Measurements from ENCODE around the gene RRAS2. TPM values are rescaled to one million over a fixed set of nuclear protein-coding genes. Genes with fewer than 3 reads are reported as not detected.
A peak's percentile ranks its signal among the peaks of the same experiment; 100 is the strongest.
"Not testable (repeated sequence)": the region's sequence is repeated elsewhere in the genome, so short reads cannot be mapped to it uniquely, and the experiment has no call there.

The RRAS2 gene
- total RNA-seq, 1 donor from 2014 or later = 45.3 TPM

GRCh38 chr11:14254533-14255237 is 104.3 kb downstream of the RRAS2 start:
- Histone ChIP-seq H3K9me3 (replicated peaks) (no peaks in the 10 kb centered on the region), H3K4me1 (peaks cover 4% of the 10 kb centered on the region), H3K27me3 (ENCODE audit: low read depth) (peaks cover 76% of the 10 kb centered on the region), H3K4me3 (no peak overlapping the region), H3K27ac (replicated peaks) (no peak overlapping the region), H3K36me3 (no peaks in the 10 kb centered on the region)
- DNase-seq = no peak
- TF ChIP-seq CTCF (IDR thresholded peaks at IDR 0.05; ENCODE audit: borderline replicate concordance) = no peak
- intact Hi-C loops (cut with micrococcal nuclease) = no loop called here

GRCh38 chr11:14253840-14254239 is 105.1 kb downstream of the RRAS2 start:
- DNase-seq = no peak
- H3K9me3 ChIP-seq (replicated peaks) = no peaks in the 10 kb centered on the region
- peaks cover 8% of the 10 kb centered on the region for H3K4me1 ChIP-seq
- no peaks in the 10 kb centered on the region for H3K36me3 ChIP-seq
- no peak overlapping the region for H3K4me3 ChIP-seq
- TF ChIP-seq CTCF (IDR thresholded peaks at IDR 0.05; ENCODE audit: borderline replicate concordance) = no peak
- intact Hi-C loops (cut with micrococcal nuclease) = no loop called here
- H3K27ac ChIP-seq (replicated peaks) = no peak overlapping the region
- peaks cover 82% of the 10 kb centered on the region for H3K27me3 ChIP-seq (ENCODE audit: low read depth)

GRCh38 chr11:14253421-14253820 is 105.6 kb downstream of the RRAS2 start:
- TF ChIP-seq CTCF (IDR thresholded peaks at IDR 0.05; ENCODE audit: borderline replicate concordance) = no peak
- intact Hi-C loops (cut with micrococcal nuclease) = no loop called here
- H3K4me3 ChIP-seq = no peak overlapping the region
- no peaks in the 10 kb centered on the region for H3K36me3 ChIP-seq
- peaks cover 11% of the 10 kb centered on the region for H3K4me1 ChIP-seq
- no peaks in the 10 kb centered on the region for H3K9me3 ChIP-seq (replicated peaks)
- DNase-seq = no peak
- peaks cover 87% of the 10 kb centered on the region for H3K27me3 ChIP-seq (ENCODE audit: low read depth)
- H3K27ac ChIP-seq (replicated peaks) = no peak overlapping the region

- Histone ChIP-seq H3K4me1 (peaks cover 11% of the 10 kb centered on the region), H3K27me3 (ENCODE audit: low read depth) (peaks cover 91% of the 10 kb centered on the region)
- intact Hi-C loops (cut with micrococcal nuclease); H3K9me3 ChIP-seq (replicated peaks); H3K27ac ChIP-seq (replicated peaks); DNase-seq; H3K36me3 ChIP-seq; H3K4me3 ChIP-seq: not testable (repeated sequence)
Measured at GRCh38 chr11:14252501-14252900, 106.5 kb downstream of the RRAS2 start.

- H3K4me3 ChIP-seq = no peak overlapping the region
- H3K9me3 ChIP-seq (replicated peaks) = no peaks in the 10 kb centered on the region
- no peak overlapping the region for H3K27ac ChIP-seq (replicated peaks)
- intact Hi-C loops (cut with micrococcal nuclease) = no loop called here
- no peak for TF ChIP-seq CTCF (IDR thresholded peaks at IDR 0.05; ENCODE audit: borderline replicate concordance)
- no peaks in the 10 kb centered on the region for H3K36me3 ChIP-seq
- no peak for DNase-seq
- H3K4me1 ChIP-seq = peaks cover 11% of the 10 kb centered on the region
- H3K27me3 ChIP-seq (ENCODE audit: low read depth) = peaks cover 92% of the 10 kb centered on the region
Measured at GRCh38 chr11:14251754-14252153, 107.2 kb downstream of the RRAS2 start.

GRCh38 chr11:14249121-14249963 is 109.6 kb downstream of the RRAS2 start:
- H3K9me3 ChIP-seq (replicated peaks) = no peaks in the 10 kb centered on the region
- peak; percentile 92 for TF ChIP-seq CTCF (IDR thresholded peaks at IDR 0.05; ENCODE audit: borderline replicate concordance)
- intact Hi-C loops (cut with micrococcal nuclease) = loop anchor here (2.0 to 5.0 kb wide), 2 partner anchors 292 to 473 kb away; no protein-coding TSS in a partner anchor
- H3K27me3 ChIP-seq (ENCODE audit: low read depth) = peaks cover 95% of the 10 kb centered on the region
- H3K4me1 ChIP-seq = peaks cover 11% of the 10 kb centered on the region
- H3K4me3 ChIP-seq = no peak overlapping the region
- no peak overlapping the region for H3K27ac ChIP-seq (replicated peaks)
- peak; percentile 37 for DNase-seq
- H3K36me3 ChIP-seq = no peaks in the 10 kb centered on the region
